Lung (tissue), 13 donors: ENCODE results near the gene ART1. TPM values are rescaled to one million over a fixed set of nuclear protein-coding genes. Genes with fewer than 3 reads are reported as not detected.

Experiments
- ATAC-seq: fragments of 200-7000 bp; cut with Tn5 transposase; one replicate; pipeline ENCODE4 v1.9.1; 2020; ENCODE audit warnings: moderate number of reproducible peaks; ENCODE audit not compliant: insufficient read depth, low FRiP score
- DNase-seq, 3 donors: peaks; one replicate each; pipeline ENCODE4 v3.0.0-alpha.2; 2013 to 2017
- H3K27ac ChIP-seq, 2 donors: one replicate each; pipeline ENCODE4 v1.5.1; 2013; ENCODE audit warnings: mild to moderate bottlenecking in 2 of 2, moderate library complexity in 2 of 2, control low read depth in 1 of 2, inconsistent platforms in 1 of 2, low read depth in 1 of 2, low read length in 1 of 2
- H3K27me3 ChIP-seq, 3 donors: one replicate each; pipeline ENCODE4 v1.5.1; 2013; ENCODE audit warnings: low read length in 2 of 3; ENCODE audit not compliant: control insufficient read depth in 3 of 3, insufficient read depth in 3 of 3
- H3K36me3 ChIP-seq, 4 donors: one replicate each; pipeline ENCODE4 v1.5.1; 2013; ENCODE audit warnings: low read length in 4 of 4, mild to moderate bottlenecking in 1 of 4, moderate library complexity in 1 of 4; ENCODE audit not compliant: control insufficient read depth in 4 of 4, insufficient read depth in 4 of 4
- H3K4me1 ChIP-seq, 5 donors: one replicate each; pipeline ENCODE4 v1.5.1; 2013; ENCODE audit warnings: low read length in 5 of 5, mild to moderate bottlenecking in 2 of 5, moderate library complexity in 1 of 5; ENCODE audit not compliant: control insufficient read depth in 5 of 5, insufficient read depth in 5 of 5
- H3K4me3 ChIP-seq: one replicate; pipeline ENCODE4 v1.5.1; 2013; ENCODE audit warnings: mild to moderate bottlenecking, control low read depth, moderate library complexity
- H3K9ac ChIP-seq, 2 donors: one replicate each; pipeline ENCODE4 v1.5.1; 2013; ENCODE audit warnings: low read length in 2 of 2, control low read depth in 1 of 2; ENCODE audit not compliant: insufficient read depth in 1 of 2
- H3K9me3 ChIP-seq, 4 donors: one replicate each; pipeline ENCODE4 v1.5.1; 2013; ENCODE audit warnings: low read length in 3 of 4, mild to moderate bottlenecking in 1 of 4, moderate library complexity in 1 of 4; ENCODE audit not compliant: control insufficient read depth in 4 of 4, insufficient read depth in 3 of 4
- CTCF ChIP-seq: IDR thresholded peaks from 2 replicates; pipeline ENCODE4 v1.5.1; 2012; ENCODE audit warnings: mild to moderate bottlenecking; ENCODE audit errors: control extremely low read depth, extremely low read depth
- WGBS, 2 donors: extraction: QIAGEN DNeasy Blood & Tissue Kit; methylation state at CpG; one replicate each; pipeline ENCODE4 v1.1.7; 2013; 5-methylcytosine and 5-hydroxymethylcytosine counted together
- polyA plus RNA-seq, 2 donors: library from polyadenylated mRNA; stranded (reverse); fragments of 200-250 nt; gene quantifications; one replicate each; pipeline ENCODE4 v1.2.1, GENCODE V29; 2013
- small RNA-seq: library from RNA; depleted of rRNA; stranded (forward); fragments of <200 nt; gene quantifications from one replicate; pipeline ENCODE3, GENCODE V24; 2014; ENCODE audit warnings: low replicate concordance
- total RNA-seq, 2 donors: library from RNA; depleted of rRNA in 1 of 2; stranded (reverse); fragments of >200 nt in 1 of 2; gene quantifications; one replicate each; pipeline ENCODE4 v1.2.1, GENCODE V29; 2014 to 2021
- donor health status: control.
- donor health status: control.
- donor health status: Bipolar disorder and iron deficiency.
- donor health status: healthy.
- donor health status: DM: yes; HTN: yes; CAD: no.

ART1 gene
- total and polyA plus RNA-seq, 4 donors = 0.14 to 0.80 (median 0.68) TPM; not detected in 1

- no peak overlapping the region for H3K4me3 ChIP-seq
- 90 to 91% methylated on average over 4 of the region's 4 CpGs for WGBS, 2 donors
- no peak for TF ChIP-seq CTCF
- H3K27me3 ChIP-seq = no peaks in the 10 kb centered on the region
- DNase-seq (no peak), ATAC-seq (no peak)
- H3K9ac ChIP-seq = no peak overlapping the region
- H3K4me1 ChIP-seq = peaks cover 0 to 2% (median 0%) of the 10 kb centered on the region in 5 donors
- H3K9me3 ChIP-seq = no peaks in the 10 kb centered on the region
- H3K36me3 ChIP-seq = peaks cover 22 to 42% (median 40%) of the 10 kb centered on the region in 4 donors
- no peak overlapping the region for H3K27ac ChIP-seq
Measured at GRCh38 chr11:3710485-3711259, 65.7 kb downstream of the ART1 start.

DNA sequence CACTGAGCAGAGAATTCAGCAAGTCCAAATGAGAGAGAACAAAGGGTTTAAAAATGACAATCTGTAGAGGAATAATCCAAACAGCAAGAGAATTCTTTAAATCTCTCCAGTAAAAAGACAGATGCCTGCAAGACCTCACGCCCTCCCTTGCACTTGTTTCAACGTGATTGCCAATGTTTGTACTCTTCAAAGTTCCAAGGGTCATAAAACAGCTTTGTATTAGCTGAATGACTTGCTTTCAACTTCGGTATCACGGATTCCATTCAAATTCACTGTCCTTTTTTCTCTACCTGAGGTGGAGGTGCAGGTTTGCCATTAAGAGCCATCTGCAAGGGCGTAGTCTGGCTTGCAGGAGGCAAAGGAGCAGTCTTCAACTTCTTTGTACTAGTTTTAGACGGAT, 67.3 kb downstream of the ART1 start:
- TF ChIP-seq CTCF = no peak
- Histone ChIP-seq H3K9me3 (no peaks in the 10 kb centered on the region), H3K27me3 (no peaks in the 10 kb centered on the region), H3K9ac (no peak overlapping the region), H3K36me3 (peaks cover 25 to 52% (median 48%) of the 10 kb centered on the region in 4 donors), H3K4me1 (peaks cover 0 to 2% (median 0%) of the 10 kb centered on the region in 5 donors), H3K27ac (no peak overlapping the region), H3K4me3 (no peak overlapping the region)
- ATAC-seq (no peak), DNase-seq (no peak)
- 78 to 92% methylated on average over 6 of the region's 6 CpGs for WGBS, 2 donors

Small RNA genes lying within 50 kb of the gene (small RNA-seq; reads per million reads assigned to genes)
- gene RF00019 = not detected

Other genes with a start within 250 kb of the ART1 start
- 1 to 10 TPM; 1.0 to 1.7 TPM for gene ART5, start 3.1 kb upstream of the ART1 start, total RNA-seq
- gene ART5, start 3.1 kb upstream of the ART1 start, polyA plus RNA-seq = under 1 TPM; 0.08 to 0.17 TPM
- gene CHRNA10, start 26.3 kb downstream of the ART1 start, total RNA-seq = 1 to 10 TPM in 1 of 2 donors, under 1 TPM in 1; 0.71 to 2.9 TPM
- gene CHRNA10, start 26.3 kb downstream of the ART1 start, polyA plus RNA-seq = 1 to 10 TPM; 1.5 to 1.6 TPM
- gene NUP98, start 152.4 kb downstream of the ART1 start, total RNA-seq = 100 to 1,000 TPM in 1 of 2 donors, 10 to 100 TPM in 1; 67.1 to 109 TPM
- gene NUP98, start 152.4 kb downstream of the ART1 start, polyA plus RNA-seq = 10 to 100 TPM; 16.6 to 52.3 TPM
- 10 to 100 TPM; 22.4 to 23.6 TPM for gene PGAP2, start 163.4 kb downstream of the ART1 start, total RNA-seq
- gene PGAP2, start 163.4 kb downstream of the ART1 start, polyA plus RNA-seq = 10 to 100 TPM; 17.5 to 19.4 TPM
- gene RHOG, start 195.8 kb downstream of the ART1 start, total RNA-seq = 10 to 100 TPM; 15.4 to 95.8 TPM
- gene RHOG, start 195.8 kb downstream of the ART1 start, polyA plus RNA-seq = 100 to 1,000 TPM in 1 of 2 donors, 10 to 100 TPM in 1; 69.4 to 287 TPM
- gene STIM1, start 210.5 kb downstream of the ART1 start, total RNA-seq = 10 to 100 TPM; 49.7 to 56.4 TPM
- 10 to 100 TPM; 12.1 to 32.6 TPM for gene STIM1, start 210.5 kb downstream of the ART1 start, polyA plus RNA-seq